GM20431 (cell line): ENCODE results near the gene PRSS56.
"Not testable (repeated sequence)": the region's sequence is repeated elsewhere in the genome, so short reads cannot be mapped to it uniquely, and the experiment has no call there.

Experiments
- in situ Hi-C: fragments of 300-500 bp; cut with MseI, MboI; formaldehyde crosslinking; loops from one replicate; pipeline ENCODE4 v1.15.0; 2020; ENCODE audit warnings: low sequenced_read_pairs; ENCODE audit not compliant: unreplicated experiment

The PRSS56 gene

GRCh38 chr2:232562515-232563151 is 42.4 kb downstream of the PRSS56 start:
- in situ Hi-C loops: no loop called here

DNA sequence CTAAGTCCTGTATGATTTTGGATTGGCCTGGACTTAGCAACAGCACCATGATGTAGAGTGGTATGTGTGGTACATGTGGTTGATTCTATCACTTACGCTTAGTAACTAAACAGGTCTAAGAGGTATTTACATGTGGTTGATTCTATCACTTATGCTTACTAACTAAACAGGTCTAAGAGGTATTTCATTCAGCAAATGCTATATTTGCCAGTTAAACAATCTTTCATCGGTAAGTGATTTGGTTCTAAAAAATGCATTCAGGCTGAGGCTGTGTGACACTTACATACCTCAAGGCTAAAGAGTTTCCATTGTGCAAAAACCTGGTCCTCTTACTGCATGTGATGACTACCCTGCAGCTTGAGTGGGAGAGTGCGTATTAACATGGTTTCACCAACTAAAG is 43.4 kb downstream of the PRSS56 start:
- in situ Hi-C loops: no loop called here

GRCh38 chr2:232567721-232568120 is 47.5 kb downstream of the PRSS56 start:
- in situ Hi-C loops: no loop called here

DNA sequence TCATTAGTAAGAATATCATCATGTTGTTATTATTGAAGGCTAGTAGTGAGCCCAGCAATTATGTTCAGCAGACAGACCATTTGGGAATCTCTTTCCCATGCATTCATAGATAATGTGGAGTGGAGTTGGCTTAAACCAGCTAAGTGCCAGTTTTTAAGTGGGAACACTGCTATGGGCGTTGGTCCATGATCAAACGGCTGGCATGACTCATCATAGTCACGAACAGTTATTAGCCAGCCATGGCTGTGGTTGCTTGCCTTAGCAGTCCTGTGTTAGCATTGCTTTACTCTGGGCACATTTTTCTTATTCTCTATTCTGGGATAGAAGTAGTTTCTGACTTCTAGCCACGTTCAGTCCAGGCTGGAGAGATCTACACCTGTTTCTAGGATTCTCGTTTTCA is 48.0 kb downstream of the PRSS56 start:
- in situ Hi-C loops: no loop called here

GRCh38 chr2:232569541-232569940 is 49.4 kb downstream of the PRSS56 start:
- in situ Hi-C loops: no loop called here

DNA sequence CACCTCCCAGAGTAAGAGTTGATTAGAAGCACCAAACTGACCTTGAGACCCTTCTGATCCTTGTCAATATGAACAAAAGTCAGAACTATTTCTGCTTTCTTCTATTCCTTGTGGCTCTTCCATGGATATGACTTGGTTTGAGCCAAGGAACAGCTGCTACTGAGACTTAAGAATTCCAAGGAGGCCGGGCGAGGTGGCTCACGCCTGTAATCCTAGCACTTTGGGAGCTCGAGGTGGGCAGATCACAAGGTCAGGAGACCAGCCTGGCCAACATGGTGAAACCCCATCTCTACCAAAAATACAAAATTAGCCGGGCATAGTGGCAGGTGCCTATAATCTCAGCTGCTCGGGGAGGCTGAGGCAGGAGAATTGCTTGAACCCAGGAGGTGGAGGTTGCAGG is 50.3 kb downstream of the PRSS56 start:
- in situ Hi-C loops: not testable (repeated sequence)

DNA sequence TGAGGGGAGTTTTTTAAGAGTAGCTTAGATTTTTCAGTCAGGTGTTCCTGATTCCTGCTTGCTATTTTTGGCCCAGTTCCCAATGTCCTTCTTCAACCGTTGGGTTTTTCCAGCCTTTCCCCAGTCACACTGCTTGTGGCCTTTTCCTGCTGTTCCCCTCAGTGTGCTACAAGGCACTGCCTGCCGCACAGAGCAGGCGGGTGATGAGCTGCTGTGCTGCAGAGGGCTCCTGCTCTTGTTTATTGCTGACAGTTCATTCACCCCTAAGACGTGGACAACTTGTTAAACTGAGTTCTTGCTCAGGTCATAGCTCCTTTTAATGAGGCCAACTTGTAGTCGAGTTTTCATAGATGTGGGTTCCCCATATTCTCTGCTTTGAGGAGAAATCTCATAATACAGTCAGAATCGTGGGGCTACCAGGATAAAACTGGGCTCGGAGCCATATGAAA is 50.9 kb downstream of the PRSS56 start:
- in situ Hi-C loops: no loop called here

GRCh38 chr2:232573042-232573441 is 52.9 kb downstream of the PRSS56 start:
- in situ Hi-C loops: no loop called here

DNA sequence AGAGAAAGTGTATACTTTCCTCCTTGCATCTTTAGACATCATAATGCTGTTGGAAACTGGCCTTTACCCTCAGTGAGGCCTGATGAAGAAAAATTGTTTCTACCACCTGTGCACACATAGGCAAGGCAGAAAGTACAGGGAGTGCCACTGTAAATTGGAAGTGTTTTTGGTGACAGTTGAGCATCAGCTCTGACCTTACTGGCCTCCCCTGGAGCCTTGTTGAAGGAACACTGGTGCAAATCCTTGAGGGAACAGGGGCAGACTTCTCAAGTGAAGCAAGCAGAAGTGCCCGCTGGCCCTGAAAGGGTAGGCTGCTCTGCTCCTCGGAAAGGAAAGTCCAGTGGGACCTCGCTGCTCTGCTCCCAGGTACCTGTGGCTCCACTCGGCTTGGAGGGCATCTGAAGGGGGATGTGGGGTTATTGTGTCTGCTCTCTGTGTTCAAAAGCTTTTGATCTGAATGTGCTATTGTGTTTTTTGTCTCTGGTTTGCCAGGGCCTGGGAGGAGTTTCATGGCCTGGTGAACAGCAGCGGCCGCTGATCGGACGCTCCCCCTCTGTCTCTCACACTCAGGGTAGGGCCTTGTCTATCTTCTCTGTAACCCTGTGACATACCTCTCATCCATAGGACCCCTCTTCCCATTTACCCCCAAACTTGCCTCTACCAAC is 53.7 kb downstream of the PRSS56 start:
- in situ Hi-C loops: no loop called here

GRCh38 chr2:232574674-232575403 is 54.7 kb downstream of the PRSS56 start:
- in situ Hi-C loops: no loop called here
